ENCODE measurements around the gene OARD1.
"Not testable (repeated sequence)": the region's sequence is repeated elsewhere in the genome, so short reads cannot be mapped to it uniquely, and the experiment has no call there.

The OARD1 gene

GRCh38 chr6:41028561-41029412 lies 43.4 kb downstream of the OARD1 start:
- Histone ChIP-seq H3K36me3 (ENCODE audit: control insufficient read depth, insufficient read depth, low read length) (no peaks in the 10 kb centered on the region), H3K9ac (ENCODE audit: low read length) (peak overlapping the region; percentile 41), H3K4me1 (ENCODE audit: control insufficient read depth, insufficient read depth, low read length) (no peaks in the 10 kb centered on the region), H3K27me3 (ENCODE audit: control insufficient read depth, insufficient read depth, low read length) (no peaks in the 10 kb centered on the region), H3K27ac (ENCODE audit: low read depth, low read length) (peak overlapping the region; percentile 12), H3K4me3 (ENCODE audit: low read length) (peak overlapping the region; percentile 73)

- Histone ChIP-seq H3K27ac (ENCODE audit: low read depth, low read length) (peak overlapping the region; percentile 12), H3K9ac (ENCODE audit: low read length) (peak overlapping the region; percentile 41), H3K4me3 (ENCODE audit: low read length) (peak overlapping the region; percentile 73), H3K27me3 (ENCODE audit: control insufficient read depth, insufficient read depth, low read length) (no peaks in the 10 kb centered on the region), H3K36me3 (ENCODE audit: control insufficient read depth, insufficient read depth, low read length) (no peaks in the 10 kb centered on the region), H3K4me1 (ENCODE audit: control insufficient read depth, insufficient read depth, low read length) (no peaks in the 10 kb centered on the region)
Observed at GRCh38 chr6:41027799-41028560, 44.2 kb downstream of the OARD1 start.

GRCh38 chr6:41027241-41027640 lies 44.9 kb downstream of the OARD1 start:
- H3K4me3 ChIP-seq (ENCODE audit: low read length), result peak overlapping the region; percentile 73
- H3K27me3 ChIP-seq (ENCODE audit: control insufficient read depth, insufficient read depth, low read length), result no peaks in the 10 kb centered on the region
- no peaks in the 10 kb centered on the region for H3K4me1 ChIP-seq (ENCODE audit: control insufficient read depth, insufficient read depth, low read length)
- H3K9ac ChIP-seq (ENCODE audit: low read length), result no peak overlapping the region
- H3K36me3 ChIP-seq (ENCODE audit: control insufficient read depth, insufficient read depth, low read length), result no peaks in the 10 kb centered on the region
- no peak overlapping the region for H3K27ac ChIP-seq (ENCODE audit: low read depth, low read length)

- H3K9ac ChIP-seq (ENCODE audit: low read length), result no peak overlapping the region
- no peak overlapping the region for H3K4me3 ChIP-seq (ENCODE audit: low read length)
- H3K27ac ChIP-seq (ENCODE audit: low read depth, low read length), result no peak overlapping the region
- H3K4me1 ChIP-seq (ENCODE audit: control insufficient read depth, insufficient read depth, low read length), result no peaks in the 10 kb centered on the region
- no peaks in the 10 kb centered on the region for H3K36me3 ChIP-seq (ENCODE audit: control insufficient read depth, insufficient read depth, low read length)
- H3K27me3 ChIP-seq (ENCODE audit: control insufficient read depth, insufficient read depth, low read length), result no peaks in the 10 kb centered on the region
Observed at GRCh38 chr6:41025966-41026530, 46.1 kb downstream of the OARD1 start.

GRCh38 chr6:41023114-41023513 lies 49.0 kb downstream of the OARD1 start:
- Histone ChIP-seq H3K36me3 (ENCODE audit: control insufficient read depth, insufficient read depth, low read length) (no peaks in the 10 kb centered on the region), H3K4me1 (ENCODE audit: control insufficient read depth, insufficient read depth, low read length) (no peaks in the 10 kb centered on the region), H3K27me3 (ENCODE audit: control insufficient read depth, insufficient read depth, low read length) (no peaks in the 10 kb centered on the region), H3K27ac (ENCODE audit: low read depth, low read length) (no peak overlapping the region), H3K4me3 (ENCODE audit: low read length) (no peak overlapping the region), H3K9ac (ENCODE audit: low read length) (no peak overlapping the region)

- no peak overlapping the region for H3K9ac ChIP-seq (ENCODE audit: low read length)
- H3K4me1 ChIP-seq (ENCODE audit: control insufficient read depth, insufficient read depth, low read length), result no peaks in the 10 kb centered on the region
- no peaks in the 10 kb centered on the region for H3K36me3 ChIP-seq (ENCODE audit: control insufficient read depth, insufficient read depth, low read length)
- no peaks in the 10 kb centered on the region for H3K27me3 ChIP-seq (ENCODE audit: control insufficient read depth, insufficient read depth, low read length)
- H3K4me3 ChIP-seq (ENCODE audit: low read length), result no peak overlapping the region
- H3K27ac ChIP-seq (ENCODE audit: low read depth, low read length), result no peak overlapping the region
Observed at GRCh38 chr6:41022294-41022693, 49.9 kb downstream of the OARD1 start.

- Histone ChIP-seq H3K27ac (ENCODE audit: low read depth, low read length) (no peak overlapping the region), H3K36me3 (ENCODE audit: control insufficient read depth, insufficient read depth, low read length) (no peaks in the 10 kb centered on the region), H3K4me1 (ENCODE audit: control insufficient read depth, insufficient read depth, low read length) (no peaks in the 10 kb centered on the region), H3K9ac (ENCODE audit: low read length) (no peak overlapping the region), H3K4me3 (ENCODE audit: low read length) (no peak overlapping the region), H3K27me3 (ENCODE audit: control insufficient read depth, insufficient read depth, low read length) (no peaks in the 10 kb centered on the region)
Observed at GRCh38 chr6:41021832-41022231, 50.3 kb downstream of the OARD1 start.

GRCh38 chr6:41017663-41018062 lies 54.5 kb downstream of the OARD1 start:
- Histone ChIP-seq H3K27ac (ENCODE audit: low read depth, low read length) (no peak overlapping the region), H3K9ac (ENCODE audit: low read length) (no peak overlapping the region), H3K4me3 (ENCODE audit: low read length) (no peak overlapping the region), H3K4me1 (ENCODE audit: control insufficient read depth, insufficient read depth, low read length) (no peaks in the 10 kb centered on the region), H3K36me3 (ENCODE audit: control insufficient read depth, insufficient read depth, low read length) (no peaks in the 10 kb centered on the region), H3K27me3 (ENCODE audit: control insufficient read depth, insufficient read depth, low read length) (no peaks in the 10 kb centered on the region)

- not testable (repeated sequence) for H3K36me3 ChIP-seq (ENCODE audit: control insufficient read depth, insufficient read depth, low read length); H3K27me3 ChIP-seq (ENCODE audit: control insufficient read depth, insufficient read depth, low read length); H3K4me3 ChIP-seq (ENCODE audit: low read length); H3K27ac ChIP-seq (ENCODE audit: low read depth, low read length); H3K4me1 ChIP-seq (ENCODE audit: control insufficient read depth, insufficient read depth, low read length); H3K9ac ChIP-seq (ENCODE audit: low read length)
Observed at GRCh38 chr6:41015860-41016259, 56.3 kb downstream of the OARD1 start.

GRCh38 chr6:41014780-41015179 lies 57.4 kb downstream of the OARD1 start:
- no peaks in the 10 kb centered on the region for H3K36me3 ChIP-seq (ENCODE audit: control insufficient read depth, insufficient read depth, low read length)
- no peak overlapping the region for H3K9ac ChIP-seq (ENCODE audit: low read length)
- no peaks in the 10 kb centered on the region for H3K27me3 ChIP-seq (ENCODE audit: control insufficient read depth, insufficient read depth, low read length)
- no peaks in the 10 kb centered on the region for H3K4me1 ChIP-seq (ENCODE audit: control insufficient read depth, insufficient read depth, low read length)
- H3K27ac ChIP-seq (ENCODE audit: low read depth, low read length), result no peak overlapping the region
- H3K4me3 ChIP-seq (ENCODE audit: low read length), result no peak overlapping the region
